SK-N-MC (cell line): Measurements from ENCODE around the gene EAPP.
"Not testable (repeated sequence)": the region's sequence is repeated elsewhere in the genome, so short reads cannot be mapped to it uniquely, and the experiment has no call there.

ENCODE experiments used
- DNase-seq: peaks from one replicate; pipeline ENCODE4 v3.0.0-alpha.2; 2011; ENCODE audit warnings: low read depth, low spot score
- H3K27ac ChIP-seq: fragments of 200-600 bp; sonication (generic); 2 replicates; pipeline ENCODE4 v1.5.1; 2016; ENCODE audit warnings: mixed run types
- H3K36me3 ChIP-seq: fragments of 200-600 bp; sonication (generic); 2 replicates; pipeline ENCODE4 v1.6.1; 2017; ENCODE audit warnings: antibody characterized with exemption, low read length, mixed read lengths; ENCODE audit not compliant: insufficient read depth
- H3K4me3 ChIP-seq: fragments of 200-600 bp; sonication (generic); 2 replicates; pipeline ENCODE4 v1.5.1; 2016
- H3K9ac ChIP-seq: fragments of 200-600 bp; sonication (generic); 2 replicates; pipeline ENCODE4 v1.8.0; 2017; ENCODE audit warnings: mixed run types, mixed read lengths; ENCODE audit not compliant: insufficient read length
- H3K9me3 ChIP-seq: fragments of 200-600 bp; sonication (generic); 2 replicates; pipeline ENCODE4 v1.6.1; 2017; ENCODE audit warnings: low read depth, mild to moderate bottlenecking, antibody characterized with exemption, low read length, moderate library complexity, mixed read lengths
- EZH2 ChIP-seq: fragments of 200-600 bp; sonication (generic); IDR thresholded peaks from one replicate; pipeline ENCODE4 v1.6.1; 2017; ENCODE audit warnings: antibody characterized with exemption
- FOXP2 ChIP-seq: optimal IDR thresholded peaks from 2 replicates; pipeline ENCODE3; 2011; ENCODE audit warnings: mild to moderate bottlenecking, moderate library complexity; ENCODE audit not compliant: insufficient read depth; ENCODE audit errors: extremely low read length, control extremely low read depth
- POLR2AphosphoS5 ChIP-seq: IDR thresholded peaks from 2 replicates; pipeline ENCODE4 v1.6.1; 2012; ENCODE audit warnings: mild to moderate bottlenecking, low read depth, low read length, borderline replicate concordance

The EAPP gene, protein sequence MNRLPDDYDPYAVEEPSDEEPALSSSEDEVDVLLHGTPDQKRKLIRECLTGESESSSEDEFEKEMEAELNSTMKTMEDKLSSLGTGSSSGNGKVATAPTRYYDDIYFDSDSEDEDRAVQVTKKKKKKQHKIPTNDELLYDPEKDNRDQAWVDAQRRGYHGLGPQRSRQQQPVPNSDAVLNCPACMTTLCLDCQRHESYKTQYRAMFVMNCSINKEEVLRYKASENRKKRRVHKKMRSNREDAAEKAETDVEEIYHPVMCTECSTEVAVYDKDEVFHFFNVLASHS

DNA sequence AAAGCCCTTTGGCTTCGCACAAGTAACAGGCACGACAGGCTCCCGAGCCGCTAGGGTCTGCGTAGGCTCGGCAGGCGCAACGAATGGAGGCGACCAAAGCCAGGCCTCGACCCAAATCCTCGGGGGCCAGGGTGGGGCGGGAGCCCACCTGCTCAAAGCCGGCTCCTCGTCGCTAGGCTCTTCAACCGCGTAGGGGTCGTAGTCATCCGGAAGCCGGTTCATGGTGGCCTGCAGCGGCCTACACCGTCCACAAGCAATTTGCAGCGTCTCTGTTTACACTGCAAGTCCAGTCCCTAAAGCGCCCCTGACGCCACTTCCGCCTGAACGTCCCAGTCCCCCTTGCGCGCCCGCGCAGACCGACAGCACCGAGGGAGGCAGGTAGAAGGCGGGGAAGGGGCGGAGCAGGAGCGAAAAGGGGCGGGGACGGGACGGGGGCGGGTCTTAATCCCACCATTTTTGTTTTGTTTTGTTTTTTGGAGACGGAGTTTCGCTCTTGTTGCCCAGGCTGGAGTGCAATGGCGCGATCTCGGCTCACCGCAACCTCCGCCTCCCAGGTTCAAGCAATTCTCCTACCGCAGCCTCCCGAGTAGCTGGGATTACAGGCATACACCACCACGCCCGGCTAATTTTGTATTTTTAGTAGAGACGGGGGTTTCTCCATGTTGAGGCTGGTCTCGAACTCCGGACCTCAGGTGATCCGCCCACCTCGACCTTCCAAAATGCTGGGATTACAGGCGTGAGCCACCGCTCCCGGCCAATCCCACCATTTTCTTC lies at the start of gene EAPP:
Gene EAPP, minus strand, starts transcription at position 295 of the 774 bp plus-strand sequence. Its CDS starts 73 bp downstream, at position 222.
- Histone ChIP-seq H3K27ac (peak within 1 kb of the TSS; percentile 45), H3K9me3 (no peaks in the 10 kb centered on the region), H3K4me3 (peak within 1 kb of the TSS; percentile 94), H3K36me3 (peaks cover 4% of the 10 kb centered on the region; the same call in 1 of the 2 replicates), H3K9ac (peak within 1 kb of the TSS; percentile 97)
- TF ChIP-seq FOXP2: peak; percentile 80
- peak; percentile 79 for TF ChIP-seq POLR2AphosphoS5
- no peak for TF ChIP-seq EZH2
- peak; percentile 62 for DNase-seq

DNA sequence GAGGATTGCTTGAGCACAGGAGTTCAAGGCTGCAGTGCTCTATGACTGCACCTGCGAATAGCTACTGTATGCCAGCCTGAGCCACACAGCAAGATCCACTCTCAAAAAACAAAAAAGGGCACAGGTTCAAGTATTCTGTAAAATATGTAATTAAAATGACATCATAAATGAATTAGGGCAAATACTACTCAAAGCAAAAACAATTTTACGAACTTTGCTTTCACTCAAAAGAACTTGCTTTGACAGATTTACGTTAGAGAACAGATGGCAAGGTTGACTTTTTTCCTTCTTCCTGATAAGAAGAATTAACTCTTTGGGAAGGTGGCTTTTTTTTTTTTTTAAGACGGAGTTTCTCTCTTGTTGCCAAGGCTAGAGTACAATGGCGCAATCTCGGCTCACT lies 44.0 kb upstream of the EAPP start:
- TF ChIP-seq EZH2: no peak
- TF ChIP-seq POLR2AphosphoS5: no peak
- no peak for TF ChIP-seq FOXP2
- Histone ChIP-seq H3K4me3 (no peak overlapping the region), H3K9ac (no peak overlapping the region), H3K9me3 (no peaks in the 10 kb centered on the region), H3K36me3 (peaks cover 54% of the 10 kb centered on the region), H3K27ac (no peak overlapping the region)
- DNase-seq: no peak

DNA sequence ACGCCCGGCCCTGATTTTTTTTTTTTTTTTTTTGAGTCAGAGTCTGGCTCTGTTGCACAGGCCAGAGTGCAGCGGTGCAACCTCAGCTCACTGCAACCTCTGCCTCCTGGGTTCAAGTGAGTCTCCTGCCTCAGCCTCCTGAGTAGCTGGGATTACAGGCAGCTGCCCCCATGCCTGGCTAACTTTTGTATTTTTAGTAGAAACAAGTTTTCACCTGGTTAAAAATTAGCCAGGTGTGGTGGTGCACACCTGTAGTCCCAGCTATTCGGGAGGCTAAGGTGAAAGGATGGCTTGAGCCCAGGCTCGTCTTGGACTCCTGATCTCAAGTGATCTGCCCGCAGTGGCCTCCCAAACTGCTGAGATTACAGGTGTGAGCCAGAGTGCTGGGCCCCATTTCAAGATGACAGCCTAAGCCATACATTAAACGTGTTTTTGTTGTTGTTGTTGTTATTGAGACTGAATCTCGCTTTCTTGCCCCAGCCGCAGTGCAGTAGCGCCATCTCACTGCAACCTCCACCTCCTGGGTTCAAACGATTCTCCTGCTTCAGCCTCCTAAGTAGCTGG lies 42.7 kb upstream of the EAPP start:
- no peak overlapping the region for H3K4me3 ChIP-seq
- no peak overlapping the region for H3K9ac ChIP-seq
- TF ChIP-seq EZH2 (no peak), POLR2AphosphoS5 (no peak), FOXP2 (no peak)
- H3K9me3 ChIP-seq: no peaks in the 10 kb centered on the region
- no peak overlapping the region for H3K27ac ChIP-seq
- DNase-seq: no peak
- H3K36me3 ChIP-seq: peaks cover 54% of the 10 kb centered on the region

DNA sequence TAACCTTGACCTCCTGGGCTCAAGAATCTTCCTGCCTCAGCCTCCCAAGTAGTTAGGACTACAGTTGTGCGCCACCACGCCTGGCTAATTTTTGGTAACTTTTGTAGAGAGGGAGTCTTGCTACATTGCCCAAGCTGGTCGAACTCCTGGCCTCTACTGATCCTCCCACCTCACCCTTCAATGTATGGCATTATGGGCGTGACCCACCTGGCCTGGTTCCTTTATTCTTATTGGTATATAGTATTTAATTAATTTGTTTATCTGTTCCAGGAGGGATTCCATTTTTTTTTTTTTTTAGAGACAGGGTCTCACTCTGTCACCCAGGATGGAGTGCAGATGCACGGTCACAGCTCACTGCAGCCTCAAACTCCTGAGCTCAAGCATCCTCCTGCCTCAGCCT lies 40.9 kb upstream of the EAPP start:
- H3K9me3 ChIP-seq: no peaks in the 10 kb centered on the region
- H3K9ac ChIP-seq: no peak overlapping the region
- no peak for TF ChIP-seq EZH2
- no peak for TF ChIP-seq POLR2AphosphoS5
- TF ChIP-seq FOXP2: no peak
- peaks cover 47% of the 10 kb centered on the region for H3K36me3 ChIP-seq
- no peak overlapping the region for H3K4me3 ChIP-seq
- DNase-seq: no peak
- H3K27ac ChIP-seq: no peak overlapping the region

DNA sequence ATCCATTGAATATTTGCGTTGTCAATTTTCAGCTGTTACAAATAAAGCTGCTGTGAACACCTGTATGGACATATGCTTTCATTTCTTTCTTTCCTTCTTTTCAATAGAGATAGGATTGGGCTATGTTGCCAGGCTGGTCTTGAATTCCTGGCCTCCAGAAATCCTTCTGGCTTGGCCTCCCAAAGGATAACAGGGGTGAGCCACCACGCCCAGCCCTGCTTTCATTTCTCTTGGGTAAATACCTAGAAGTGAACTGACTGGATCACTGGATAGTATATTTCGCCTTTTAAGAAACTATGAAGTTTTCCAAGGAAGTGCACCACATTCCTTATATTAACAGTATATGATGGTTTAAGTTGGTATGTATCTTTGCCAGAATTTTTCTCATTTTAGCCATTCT lies 32.3 kb upstream of the EAPP start:
- Histone ChIP-seq H3K4me3 (no peak overlapping the region), H3K9ac (no peak overlapping the region), H3K36me3 (peaks cover 36% of the 10 kb centered on the region), H3K27ac (no peak overlapping the region), H3K9me3 (no peaks in the 10 kb centered on the region)
- TF ChIP-seq EZH2: no peak
- TF ChIP-seq FOXP2: no peak
- TF ChIP-seq POLR2AphosphoS5: no peak
- no peak for DNase-seq

DNA sequence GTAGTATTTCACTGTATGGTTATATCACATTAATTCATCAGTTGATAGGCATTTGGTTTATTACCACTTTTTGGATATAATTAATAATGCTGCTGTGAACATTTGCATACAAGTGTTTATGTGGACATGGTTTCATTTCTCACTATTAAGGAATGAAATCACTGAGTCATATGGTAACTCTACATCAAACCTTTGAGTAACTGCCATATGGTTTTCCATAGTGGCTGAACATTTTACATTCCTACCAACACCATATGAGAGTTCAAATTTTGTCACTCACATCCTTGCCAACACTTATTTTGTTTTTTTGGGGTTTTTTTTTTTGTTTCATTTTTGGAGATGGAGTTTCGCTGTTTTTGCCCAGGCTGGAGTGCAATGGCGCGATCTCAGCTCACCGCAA lies 30.2 kb upstream of the EAPP start:
- DNase-seq: no peak

DNA sequence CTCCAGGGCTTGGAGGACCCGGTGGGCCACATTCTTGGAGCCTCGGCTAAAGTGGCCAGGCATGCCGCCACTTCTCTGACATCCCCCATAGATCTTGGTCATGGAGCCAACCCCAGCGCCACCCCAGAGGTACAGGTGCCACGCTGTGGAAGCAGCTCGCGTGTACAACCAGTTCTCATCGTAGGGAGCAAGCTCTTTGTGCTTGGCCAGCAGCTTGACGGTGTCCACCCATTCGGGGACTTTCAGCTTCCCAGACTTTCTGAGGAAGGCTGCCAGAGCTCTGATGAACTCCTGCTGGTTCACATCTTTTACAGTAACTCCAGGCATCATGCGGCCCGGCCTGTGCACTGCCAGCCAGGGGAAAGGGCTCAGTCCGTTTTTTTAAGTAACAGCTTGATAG lies 29.3 kb upstream of the EAPP start:
- Histone ChIP-seq H3K4me3 (no peak overlapping the region), H3K36me3 (peaks cover 41% of the 10 kb centered on the region), H3K27ac (no peak overlapping the region), H3K9me3 (no peaks in the 10 kb centered on the region), H3K9ac (no peak overlapping the region)
- no peak for TF ChIP-seq POLR2AphosphoS5
- TF ChIP-seq FOXP2: no peak
- TF ChIP-seq EZH2: no peak
- DNase-seq: no peak

More for the DNA sequence above, 30.2 kb upstream of the EAPP start:
- Histone ChIP-seq H3K36me3 (peaks cover 41% of the 10 kb centered on the region), H3K27ac (no peak overlapping the region), H3K4me3 (no peak overlapping the region), H3K9ac (no peak overlapping the region), H3K9me3 (no peaks in the 10 kb centered on the region)
- no peak for TF ChIP-seq FOXP2
- no peak for TF ChIP-seq EZH2

DNA sequence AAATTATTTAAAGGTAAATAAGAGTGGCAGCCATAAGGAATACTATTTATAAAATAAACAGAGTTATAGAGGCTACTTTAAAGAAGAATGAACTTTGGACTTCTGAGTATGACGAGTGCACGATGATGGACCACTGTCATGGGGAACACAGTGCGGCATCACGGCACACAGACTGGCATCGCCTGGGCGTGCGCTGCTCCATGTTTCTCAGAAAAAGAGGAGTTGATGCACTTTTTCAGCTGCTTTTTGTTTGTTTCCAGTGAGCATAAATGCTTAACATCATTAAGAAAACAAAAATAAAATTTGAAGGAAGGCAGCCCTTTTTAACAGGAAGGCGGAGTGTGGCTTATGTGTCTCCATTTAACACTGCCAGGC lies 23.3 kb upstream of the EAPP start:
- H3K27ac ChIP-seq: no peak overlapping the region
- H3K4me3 ChIP-seq: no peak overlapping the region
- no peak for TF ChIP-seq POLR2AphosphoS5
- TF ChIP-seq EZH2: no peak
- no peak for TF ChIP-seq FOXP2

DNA sequence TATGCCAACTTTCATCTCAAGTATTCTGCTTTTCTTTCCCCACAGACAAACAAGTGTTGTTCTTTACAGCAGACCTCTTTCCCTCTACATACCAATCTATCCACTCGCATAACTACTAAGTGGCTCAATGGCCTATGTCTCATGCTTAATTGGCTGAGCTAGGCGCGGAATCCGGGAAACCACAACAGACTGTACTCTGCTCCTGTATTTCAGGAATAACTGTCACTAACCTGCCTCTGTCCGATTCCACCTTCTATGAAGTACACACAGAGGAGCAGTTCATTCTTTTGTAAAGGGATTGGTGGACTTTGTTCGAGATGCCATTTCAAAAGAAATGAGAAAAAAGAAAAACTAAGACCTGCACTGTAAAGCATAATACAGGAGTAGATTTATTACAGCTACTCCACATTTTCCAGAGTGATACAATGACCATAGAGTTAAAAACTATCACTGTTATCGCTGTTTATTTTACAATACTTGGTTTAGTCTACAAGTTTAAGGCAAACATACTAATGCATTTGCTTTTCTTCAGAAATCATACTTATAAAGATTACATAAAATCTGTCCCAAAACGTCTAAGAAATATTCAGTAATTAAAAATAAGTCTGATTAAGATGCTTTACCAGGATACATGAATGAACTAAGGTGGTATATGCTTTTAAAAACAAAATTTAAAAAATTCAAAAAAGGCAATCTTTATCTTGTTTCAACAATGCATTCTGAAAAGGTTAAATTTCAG lies 22.7 kb upstream of the EAPP start:
- not testable (repeated sequence) for H3K4me3 ChIP-seq, H3K27ac ChIP-seq, H3K9me3 ChIP-seq, H3K9ac ChIP-seq, DNase-seq
- peaks cover 16% of the 10 kb centered on the region for H3K36me3 ChIP-seq

More for the DNA sequence above, 23.3 kb upstream of the EAPP start:
- no peak for DNase-seq
- no peaks in the 10 kb centered on the region for H3K9me3 ChIP-seq
- peaks cover 22% of the 10 kb centered on the region for H3K36me3 ChIP-seq
- no peak overlapping the region for H3K9ac ChIP-seq

DNA sequence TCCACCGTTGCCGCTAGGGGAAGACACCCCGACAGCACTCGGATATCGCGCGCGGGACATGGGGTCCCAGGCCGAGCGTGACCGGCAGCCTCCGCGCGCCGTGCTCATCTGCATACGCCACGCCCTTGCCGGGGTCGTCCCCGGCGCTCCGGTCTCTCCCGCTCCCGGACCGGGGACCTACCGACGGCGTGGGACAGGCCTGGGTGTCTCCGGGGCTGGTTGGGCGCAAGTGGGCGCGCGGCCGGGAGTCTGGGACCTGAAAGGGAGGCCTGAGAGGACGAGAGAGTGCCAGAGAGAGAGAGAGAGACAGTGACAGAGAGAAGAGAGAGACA lies 17.0 kb upstream of the EAPP start:
- H3K9ac ChIP-seq, DNase-seq, H3K4me3 ChIP-seq, H3K9me3 ChIP-seq, H3K36me3 ChIP-seq, H3K27ac ChIP-seq: not testable (repeated sequence)
